ENCODE measurements around the gene HOXA7.

The HOXA7 gene

GRCh38 chr7:27189997-27190748 is 33.7 kb upstream of the HOXA7 start:
- Histone ChIP-seq H3K36me3 (replicated peaks) (no peaks in the 10 kb centered on the region), H3K4me3 (ENCODE audit: low read depth, low read length) (no peak overlapping the region), H3K27ac (no peak overlapping the region), H3K27me3 (replicated peaks) (peaks cover 98% of the 10 kb centered on the region)
- in situ Hi-C loops (cut with HindIII; ENCODE audit: low pct_ligation_motif_present, low sequenced_read_pairs), result no loop called here
- TF ChIP-seq CTCF (IDR thresholded peaks at IDR 0.05; ENCODE audit: low read depth, low read length, missing control alignments), result no peak
- DNase-seq, result no peak

GRCh38 chr7:27189295-27189996 is 33.0 kb upstream of the HOXA7 start:
- no peak for TF ChIP-seq CTCF (IDR thresholded peaks at IDR 0.05; ENCODE audit: low read depth, low read length, missing control alignments)
- Histone ChIP-seq H3K27ac (no peak overlapping the region), H3K36me3 (replicated peaks) (no peaks in the 10 kb centered on the region), H3K27me3 (replicated peaks) (peaks cover 98% of the 10 kb centered on the region), H3K4me3 (ENCODE audit: low read depth, low read length) (no peak overlapping the region)
- DNase-seq, result no peak
- in situ Hi-C loops (cut with HindIII; ENCODE audit: low pct_ligation_motif_present, low sequenced_read_pairs), result no loop called here

- Histone ChIP-seq H3K4me3 (ENCODE audit: low read depth, low read length) (no peak overlapping the region), H3K36me3 (replicated peaks) (no peaks in the 10 kb centered on the region), H3K27me3 (replicated peaks) (peaks cover 98% of the 10 kb centered on the region), H3K27ac (no peak overlapping the region)
- in situ Hi-C loops (cut with HindIII; ENCODE audit: low pct_ligation_motif_present, low sequenced_read_pairs), result no loop called here
- DNase-seq, result no peak
- TF ChIP-seq CTCF (IDR thresholded peaks at IDR 0.05; ENCODE audit: low read depth, low read length, missing control alignments), result no peak
Observed at GRCh38 chr7:27188386-27189294, 32.2 kb upstream of the HOXA7 start.

GRCh38 chr7:27187475-27188385 is 31.3 kb upstream of the HOXA7 start:
- no peak overlapping the region for H3K27ac ChIP-seq
- no peak for TF ChIP-seq CTCF (IDR thresholded peaks at IDR 0.05; ENCODE audit: low read depth, low read length, missing control alignments)
- DNase-seq, result no peak
- no peaks in the 10 kb centered on the region for H3K36me3 ChIP-seq (replicated peaks)
- peaks cover 97% of the 10 kb centered on the region for H3K27me3 ChIP-seq (replicated peaks)
- no peak overlapping the region for H3K4me3 ChIP-seq (ENCODE audit: low read depth, low read length)
- in situ Hi-C loops (cut with HindIII; ENCODE audit: low pct_ligation_motif_present, low sequenced_read_pairs), result no loop called here

Measured in brain microvascular endothelial cell (primary cell).